Measurements from ENCODE around the gene TBR1.

TBR1 gene

GRCh38 chr2:161471631-161472030 lies 55.5 kb downstream of the TBR1 start:
- DNase-seq (ENCODE audit: low read depth, low spot score): no peak
- no peaks in the 10 kb centered on the region for H3K9me3 ChIP-seq (ENCODE audit: low read depth, low read length)
- no peak for TF ChIP-seq EZH2 (IDR thresholded peaks at IDR 0.05)
- no peak for TF ChIP-seq POLR2AphosphoS5 (IDR thresholded peaks at IDR 0.05; ENCODE audit: borderline replicate concordance, low read depth, low read length)
- no peak for TF ChIP-seq FOXP2 (optimal IDR thresholded peaks at IDR 0.05; ENCODE audit: control extremely low read depth, extremely low read length, insufficient read depth)
- H3K9ac ChIP-seq (ENCODE audit: insufficient read length): no peak overlapping the region
- H3K27ac ChIP-seq: no peak overlapping the region
- no peaks in the 10 kb centered on the region for H3K36me3 ChIP-seq (ENCODE audit: insufficient read depth, low read length)
- no peak overlapping the region for H3K4me3 ChIP-seq

DNA sequence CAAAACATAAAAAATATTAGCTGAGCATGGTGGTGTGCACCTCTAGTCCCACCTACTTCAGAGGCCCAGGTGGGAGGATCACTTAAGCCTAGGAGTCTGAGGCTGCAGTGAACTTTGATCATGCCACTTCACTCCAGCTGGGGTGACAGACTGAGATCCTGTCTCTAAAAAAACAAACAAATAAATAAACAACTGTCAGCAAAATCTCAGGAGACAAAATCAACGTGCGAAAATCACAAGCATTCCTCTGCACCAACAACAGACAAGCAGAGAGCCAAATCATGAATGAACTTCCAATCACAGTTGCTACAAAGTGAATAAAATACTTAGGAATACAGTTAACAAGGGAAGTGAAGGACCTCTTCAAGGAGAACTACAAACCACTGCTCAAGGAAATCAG lies 58.8 kb downstream of the TBR1 start:
- Histone ChIP-seq H3K4me3 (no peak overlapping the region), H3K9me3 (ENCODE audit: low read depth, low read length) (no peaks in the 10 kb centered on the region), H3K9ac (ENCODE audit: insufficient read length) (no peak overlapping the region), H3K27ac (no peak overlapping the region), H3K36me3 (ENCODE audit: insufficient read depth, low read length) (no peaks in the 10 kb centered on the region)
- no peak for DNase-seq (ENCODE audit: low read depth, low spot score)
- TF ChIP-seq FOXP2 (optimal IDR thresholded peaks at IDR 0.05; ENCODE audit: control extremely low read depth, extremely low read length, insufficient read depth) (no peak), POLR2AphosphoS5 (IDR thresholded peaks at IDR 0.05; ENCODE audit: borderline replicate concordance, low read depth, low read length) (no peak), EZH2 (IDR thresholded peaks at IDR 0.05) (no peak)
